Kidney (tissue), 14 donors: ENCODE measurements around the gene GRIN2A. TPM values are rescaled to one million over a fixed set of nuclear protein-coding genes. Genes with fewer than 3 reads are reported as not detected.

Experiments used
- DNase-seq, 5 donors: peaks; one replicate each; pipeline ENCODE4 v3.0.0-alpha.2; 2013 to 2020
- FAIRE-seq: peaks from 2 replicates; lab custom pipeline; 2012; peaks lifted over from hg19 to GRCh38; lab: Jason Lieb, UNC
- H3K27ac ChIP-seq, 2 donors: one replicate each; pipeline ENCODE4 v1.7.0; 2013; ENCODE audit warnings: low read depth in 2 of 2, low read length in 2 of 2, inconsistent platforms in 1 of 2
- H3K27me3 ChIP-seq: one replicate; pipeline ENCODE4 v1.7.1; 2013; ENCODE audit warnings: low read length, inconsistent platforms; ENCODE audit not compliant: control insufficient read depth, insufficient read depth
- H3K36me3 ChIP-seq, 3 donors: one replicate each; pipeline versions ENCODE4 v1.7.0 to v1.7.1; 2013; ENCODE audit warnings: low read length in 3 of 3, control low read depth in 1 of 3, inconsistent platforms in 1 of 3; ENCODE audit not compliant: insufficient read depth in 3 of 3, control insufficient read depth in 2 of 3
- H3K4me1 ChIP-seq, 3 donors: one replicate each; pipeline versions ENCODE4 v1.7.0 to v1.7.1; 2013; ENCODE audit warnings: low read length in 3 of 3, inconsistent platforms in 1 of 3, low read depth in 1 of 3; ENCODE audit not compliant: control insufficient read depth in 2 of 3, insufficient read depth in 2 of 3
- H3K4me3 ChIP-seq, 3 donors: one replicate each; pipeline versions ENCODE4 v1.7.0 to v1.8.1; 2013; ENCODE audit warnings: low read length in 3 of 3, control low read depth in 1 of 3, inconsistent platforms in 1 of 3
- H3K9ac ChIP-seq, 3 donors: one replicate each; pipeline versions ENCODE4 v1.7.0 to v1.7.1; 2013; ENCODE audit warnings: low read length in 3 of 3, control low read depth in 1 of 3, inconsistent platforms in 1 of 3
- H3K9me3 ChIP-seq, 3 donors: one replicate each; pipeline versions ENCODE4 v1.7.0 to v1.7.1; 2013; ENCODE audit warnings: low read length in 3 of 3, control low read depth in 1 of 3, inconsistent platforms in 1 of 3; ENCODE audit not compliant: control insufficient read depth in 2 of 3, insufficient read depth in 1 of 3
- CTCF ChIP-seq: IDR thresholded peaks from 3 replicates; pipeline ENCODE4 v1.5.1; 2012; ENCODE audit warnings: mild to moderate bottlenecking, moderate library complexity, borderline replicate concordance; ENCODE audit not compliant: insufficient read depth; ENCODE audit errors: extremely low read depth
- intact Hi-C: fragments of 100-400 bp; cut with DNase I; formaldehyde crosslinking; loops from one replicate; pipeline ENCODE4 v1.11.1; 2022
- polyA plus RNA-seq: library from polyadenylated mRNA; stranded (reverse); fragments of 350-450 nt; fragmentation: Illumina TruSeq; extraction: RNeasy Lipid Tissue Mini Kit (QIAGEN cat#74804); gene quantifications from one replicate; pipeline ENCODE4 v1.2.3, GENCODE V29; 2014; ENCODE audit warnings: low read depth, low replicate concordance; ENCODE audit not compliant: insufficient read depth
- total RNA-seq: library from RNA; stranded (reverse); fragmentation: NEBNext Ultra II Directional; extraction: Animal tissue kit (Norgen Biotek cat#: 25700); gene quantifications from one replicate; pipeline ENCODE4 v1.2.1, GENCODE V29; 2021
- donor health status: control.
- donor health status: control.
- donor health status: control.
- donor health status: control.
- donor health status: control.
- donor health status: DM: yes; HTN: yes; CAD: no.
- donor health status: Normal renal cell carcinoma (clear cell type).

GRIN2A gene
- total and polyA plus RNA-seq, 2 donors from 2014 or later, result 0.28 to 6.5 TPM

GRCh38 chr16:9854675-9855074 lies 327.6 kb downstream of the GRIN2A start:
- Histone ChIP-seq H3K4me1 (no peaks in the 10 kb centered on the region), H3K4me3 (no peak overlapping the region), H3K9me3 (no peaks in the 10 kb centered on the region), H3K36me3 (no peaks in the 10 kb centered on the region), H3K9ac (no peak overlapping the region), H3K27ac (no peak overlapping the region), H3K27me3 (no peaks in the 10 kb centered on the region)
- no peak for TF ChIP-seq CTCF
- intact Hi-C loops, result no loop called here
- FAIRE-seq (no peak), DNase-seq (peak in 2 of 5 donors; percentile 28 to 37)

GRCh38 chr16:9852003-9852402 lies 330.2 kb downstream of the GRIN2A start:
- intact Hi-C loops, result no loop called here
- Histone ChIP-seq H3K27ac (no peak overlapping the region), H3K36me3 (no peaks in the 10 kb centered on the region), H3K27me3 (no peaks in the 10 kb centered on the region), H3K9me3 (no peaks in the 10 kb centered on the region), H3K4me1 (no peaks in the 10 kb centered on the region), H3K4me3 (no peak overlapping the region), H3K9ac (no peak overlapping the region)
- FAIRE-seq, result no peak
- no peak for DNase-seq
- no peak for TF ChIP-seq CTCF

DNA sequence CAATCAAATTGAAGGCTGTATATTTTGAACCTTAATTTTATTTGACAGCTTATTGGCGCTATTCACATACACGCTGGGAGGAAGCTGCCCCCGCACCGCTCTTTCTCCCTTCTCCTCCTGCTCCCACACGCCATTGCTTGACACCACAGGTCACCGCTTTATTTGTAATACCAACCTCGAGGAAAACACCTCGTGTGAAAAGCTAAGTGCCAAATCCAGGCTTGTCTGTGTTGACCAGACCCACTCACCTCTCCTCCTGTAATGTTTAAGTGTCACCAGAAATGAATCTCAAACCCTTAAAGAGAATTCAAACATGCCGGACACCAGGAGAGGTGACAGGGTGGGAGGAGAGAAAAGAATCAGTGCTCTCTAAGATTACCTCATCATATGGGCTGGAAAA lies 331.4 kb downstream of the GRIN2A start:
- Histone ChIP-seq H3K27ac (no peak overlapping the region), H3K4me1 (no peaks in the 10 kb centered on the region), H3K9me3 (no peaks in the 10 kb centered on the region), H3K9ac (no peak overlapping the region), H3K4me3 (no peak overlapping the region), H3K36me3 (no peaks in the 10 kb centered on the region), H3K27me3 (no peaks in the 10 kb centered on the region)
- intact Hi-C loops, result no loop called here
- TF ChIP-seq CTCF, result no peak
- FAIRE-seq, result no peak
- peak in 2 of 5 donors; percentile 21 to 25 for DNase-seq

GRCh38 chr16:9849697-9850245 lies 332.5 kb downstream of the GRIN2A start:
- TF ChIP-seq CTCF, result no peak
- H3K27me3 ChIP-seq, result no peaks in the 10 kb centered on the region
- DNase-seq, result no peak
- H3K27ac ChIP-seq, result no peak overlapping the region
- H3K4me3 ChIP-seq, result no peak overlapping the region
- H3K9me3 ChIP-seq, result no peaks in the 10 kb centered on the region
- H3K36me3 ChIP-seq, result no peaks in the 10 kb centered on the region
- no peak overlapping the region for H3K9ac ChIP-seq
- intact Hi-C loops, result no loop called here
- no peaks in the 10 kb centered on the region for H3K4me1 ChIP-seq
- no peak for FAIRE-seq
